ENCODE measurements around the gene WNK1. TPM values are rescaled to one million over a fixed set of nuclear protein-coding genes. Genes with fewer than 3 reads are reported as not detected.
A peak's percentile ranks its signal among the peaks of the same experiment; 100 is the strongest.

The WNK1 gene
- total RNA-seq, 3 donors from 2014 or later, result 173 to 192 (median 176) TPM

GRCh38 chr12:753611-754472 is 1.5 kb downstream of the WNK1 start:
- Histone ChIP-seq H3K4me3 (peak overlapping the region; percentile 71 to 96 (median 83)), H3K27me3 (no peaks in the 10 kb centered on the region), H3K27ac (peak overlapping the region; percentile 97 to 98), H3K36me3 (no peaks in the 10 kb centered on the region), H3K9me3 (no peaks in the 10 kb centered on the region), H3K4me1 (no peaks in the 10 kb centered on the region)
- peak; percentile 30 to 55 for DNase-seq (ENCODE audit: low spot score in 2 of 2)
- no peak for TF ChIP-seq POLR2A (IDR thresholded peaks at IDR 0.05)
- peak in 1 of 3 donors; percentile 7 for TF ChIP-seq POLR2AphosphoS5 (IDR thresholded peaks at IDR 0.05)
- TF ChIP-seq CTCF (IDR thresholded peaks at IDR 0.05), result peak in 2 of 3 donors; percentile 19 to 32
- intact Hi-C loops (cut with DNase I; ENCODE audit: low total_unique reads), result loop anchor here (10.0 kb wide), 1 partner anchor 179 kb away; no protein-coding TSS in a partner anchor

GRCh38 chr12:754473-754820 is 2.1 kb downstream of the WNK1 start:
- intact Hi-C loops (cut with DNase I; ENCODE audit: low total_unique reads), result loop anchor here (10.0 kb wide), 1 partner anchor 180 kb away; no protein-coding TSS in a partner anchor
- Histone ChIP-seq H3K27me3 (no peaks in the 10 kb centered on the region), H3K27ac (peak overlapping the region; percentile 97 to 98), H3K9me3 (no peaks in the 10 kb centered on the region), H3K4me1 (no peaks in the 10 kb centered on the region), H3K36me3 (no peaks in the 10 kb centered on the region), H3K4me3 (peak overlapping the region; percentile 71 to 96 (median 83))
- TF ChIP-seq POLR2AphosphoS5 (IDR thresholded peaks at IDR 0.05), result no peak
- TF ChIP-seq CTCF (IDR thresholded peaks at IDR 0.05), result no peak
- TF ChIP-seq POLR2A (IDR thresholded peaks at IDR 0.05), result no peak
- DNase-seq (ENCODE audit: low spot score in 2 of 2), result no peak

- peak overlapping the region; percentile 43 to 97 for H3K27ac ChIP-seq
- no peaks in the 10 kb centered on the region for H3K4me1 ChIP-seq
- TF ChIP-seq POLR2AphosphoS5 (IDR thresholded peaks at IDR 0.05) (no peak), POLR2A (IDR thresholded peaks at IDR 0.05) (no peak), CTCF (IDR thresholded peaks at IDR 0.05) (peak in 2 of 3 donors; percentile 44 to 57)
- H3K36me3 ChIP-seq, result no peaks in the 10 kb centered on the region
- H3K9me3 ChIP-seq, result no peaks in the 10 kb centered on the region
- DNase-seq (ENCODE audit: low spot score in 2 of 2), result no peak
- no peaks in the 10 kb centered on the region for H3K27me3 ChIP-seq
- peak overlapping the region; percentile 71 to 96 (median 83) for H3K4me3 ChIP-seq
- intact Hi-C loops (cut with DNase I; ENCODE audit: low total_unique reads), result loop anchor here (10.0 kb wide), 1 partner anchor 180 kb away; no protein-coding TSS in a partner anchor
Measured at GRCh38 chr12:754851-755562, 2.6 kb downstream of the WNK1 start.

GRCh38 chr12:759628-760027 is 7.2 kb downstream of the WNK1 start:
- H3K27me3 ChIP-seq, result no peaks in the 10 kb centered on the region
- intact Hi-C loops (cut with DNase I; ENCODE audit: low total_unique reads), result loop anchor here (10.0 kb wide), 1 partner anchor 185 kb away; no protein-coding TSS in a partner anchor
- DNase-seq (ENCODE audit: low spot score in 2 of 2), result no peak
- H3K27ac ChIP-seq, result no peak overlapping the region
- no peaks in the 10 kb centered on the region for H3K36me3 ChIP-seq
- no peaks in the 10 kb centered on the region for H3K9me3 ChIP-seq
- H3K4me3 ChIP-seq, result no peak overlapping the region
- no peaks in the 10 kb centered on the region for H3K4me1 ChIP-seq
- TF ChIP-seq POLR2A (IDR thresholded peaks at IDR 0.05) (no peak), POLR2AphosphoS5 (IDR thresholded peaks at IDR 0.05) (no peak), CTCF (IDR thresholded peaks at IDR 0.05) (no peak)

Data from breast epithelium (tissue), 4 donors.